NCI-H128 (cell line): Measurements from ENCODE around the gene CAPN7.

Source experiments
- DNase-seq: peaks from one replicate; lab custom pipeline; 2025; ENCODE audit not compliant: unreplicated experiment; lab: John Stamatoyannopoulos, UW

The CAPN7 gene

DNA sequence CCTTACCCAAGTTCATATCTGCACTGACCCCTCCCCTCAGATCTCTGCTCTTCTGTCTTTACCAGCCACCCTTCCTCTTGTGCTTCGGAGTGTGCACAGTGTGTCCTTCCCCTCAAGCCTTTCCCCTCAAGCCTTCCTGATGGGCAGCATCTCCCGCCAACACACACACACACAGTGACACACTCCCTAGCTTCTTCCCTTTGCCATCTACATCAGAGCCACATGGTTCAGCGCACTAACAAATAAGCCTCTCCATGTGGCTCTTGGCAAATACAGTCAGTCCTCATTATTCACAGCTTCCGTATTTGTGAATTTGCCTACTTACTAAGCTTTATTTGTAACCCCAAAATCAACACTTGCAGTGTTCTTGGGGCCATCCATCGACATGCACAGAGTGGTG lies 88.9 kb downstream of the CAPN7 start:
- no peak for DNase-seq

DNA sequence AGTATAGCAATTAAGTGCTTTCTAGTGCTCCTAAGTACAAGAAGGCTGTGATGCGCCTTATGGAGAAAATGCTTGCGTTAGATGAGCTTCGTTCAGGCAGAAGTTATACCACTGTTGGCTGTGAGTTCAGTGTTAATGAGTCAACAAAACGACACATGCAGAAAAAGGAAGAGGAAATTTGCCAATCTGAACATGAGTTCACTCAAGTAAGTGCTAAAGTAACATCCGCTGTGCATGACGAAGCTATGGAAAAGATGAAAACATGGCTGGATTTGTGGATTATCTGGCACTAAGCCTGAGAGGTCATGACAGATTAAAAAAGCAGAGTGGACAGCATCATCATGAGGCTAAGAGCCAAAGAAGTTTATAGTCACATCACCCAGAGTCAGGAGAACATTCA lies 89.5 kb downstream of the CAPN7 start:
- DNase-seq: no peak

DNA sequence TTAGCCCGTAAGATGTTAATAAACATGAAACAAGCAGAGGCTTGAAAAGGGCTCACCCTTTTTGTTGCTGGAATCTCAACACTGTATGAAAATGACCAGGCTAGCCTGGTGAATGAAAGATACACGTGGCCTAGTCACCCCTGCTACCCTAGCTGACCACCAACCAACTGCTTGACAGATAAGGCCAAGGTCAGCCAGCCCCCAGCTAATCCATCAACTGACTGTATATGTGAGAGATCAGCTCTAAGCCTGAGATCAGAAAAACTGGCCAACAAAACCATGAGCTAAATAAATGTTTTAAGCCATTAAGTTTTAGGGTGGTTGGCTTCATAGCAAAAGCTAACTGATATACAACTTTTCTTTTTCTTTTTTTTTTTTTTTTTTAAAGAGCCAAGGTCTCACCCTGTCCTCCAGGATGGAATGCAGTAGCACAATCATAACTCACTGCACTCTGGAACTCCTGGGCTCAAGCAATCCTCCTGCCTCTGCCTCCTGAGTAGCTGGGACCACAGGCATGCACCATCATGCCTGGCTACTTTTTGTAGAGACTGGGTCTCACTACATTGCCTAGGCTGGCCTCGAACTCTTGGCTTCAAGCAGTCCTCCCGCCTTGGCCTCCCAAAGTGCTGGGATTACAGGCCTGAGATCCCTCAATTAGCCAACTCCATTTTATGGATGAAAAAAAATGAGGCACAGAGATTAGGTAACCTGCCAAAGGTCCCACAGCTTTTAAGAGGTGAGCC lies 91.7 kb downstream of the CAPN7 start:
- no peak for DNase-seq

DNA sequence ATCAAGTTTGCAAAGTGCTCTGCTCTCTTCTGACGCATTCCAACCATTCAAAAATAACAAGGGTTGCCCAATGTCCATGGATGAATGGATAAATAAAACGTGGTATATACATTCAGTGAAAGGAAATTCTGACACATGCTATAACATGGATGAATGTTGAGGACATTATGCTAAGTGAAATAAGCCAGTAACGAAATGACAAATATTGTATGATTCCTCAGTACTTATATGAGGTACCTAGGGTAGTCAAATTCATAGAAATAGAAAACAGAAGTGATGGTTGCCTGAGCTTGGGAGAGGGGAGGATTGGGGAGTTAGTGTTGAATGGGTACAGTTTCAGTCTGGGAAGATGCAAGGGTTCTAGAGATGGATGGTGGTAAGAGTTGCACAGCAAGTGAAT lies 92.5 kb downstream of the CAPN7 start:
- DNase-seq: no peak

DNA sequence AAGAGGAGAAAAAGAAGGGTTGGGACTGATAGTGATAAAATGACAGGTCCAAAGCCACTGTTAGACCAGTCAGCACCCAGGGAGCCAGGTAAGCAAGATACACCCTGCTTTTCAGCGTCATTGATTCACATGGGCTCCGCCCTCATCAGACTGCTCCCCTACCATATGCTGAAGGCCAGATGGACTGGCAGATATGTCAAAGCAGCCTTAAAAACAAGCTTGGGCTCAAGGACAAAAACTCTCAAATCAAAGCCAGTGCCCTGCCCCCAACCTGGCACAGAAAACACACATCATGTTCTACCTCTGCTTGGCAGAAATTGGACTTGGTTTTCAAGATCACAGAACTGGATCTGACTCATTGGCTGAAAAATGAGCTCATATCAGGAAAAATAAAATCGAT lies 93.0 kb downstream of the CAPN7 start:
- DNase-seq: no peak

DNA sequence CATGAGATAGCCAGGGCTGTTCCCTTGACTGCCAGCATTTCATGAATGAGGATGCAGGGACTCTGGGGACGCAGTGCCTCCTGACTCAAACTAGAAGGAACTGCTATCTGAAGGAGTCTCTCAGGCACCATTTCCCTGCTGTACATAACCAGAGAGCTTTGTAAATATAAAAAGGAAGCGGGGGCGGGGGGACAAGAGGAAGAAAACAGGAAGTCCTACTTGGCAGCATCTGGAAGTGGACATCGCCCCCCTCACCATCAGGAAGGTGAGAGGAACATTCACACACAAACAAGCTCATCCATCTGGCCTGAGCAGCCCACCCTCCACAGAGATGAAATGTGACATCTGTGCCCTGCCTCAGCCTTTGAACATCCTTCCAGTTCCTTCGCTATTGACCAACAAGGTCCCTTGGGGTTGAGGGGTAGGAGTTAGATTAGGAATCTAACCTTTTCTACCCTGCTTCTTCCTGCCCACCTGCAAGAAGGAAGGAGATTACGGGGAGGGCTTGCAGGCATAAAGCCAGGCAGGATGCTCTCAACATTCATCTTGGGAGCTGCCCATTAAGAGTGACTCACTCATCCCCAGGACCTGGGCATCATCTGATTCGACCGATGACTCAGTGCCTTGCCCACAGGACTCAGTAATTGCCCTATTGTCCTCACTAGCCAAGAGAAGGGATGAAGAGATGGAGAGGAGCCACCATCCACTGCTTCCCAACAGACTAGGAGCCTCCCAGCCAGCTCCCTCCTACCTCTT lies 94.5 kb downstream of the CAPN7 start:
- DNase-seq: no peak

DNA sequence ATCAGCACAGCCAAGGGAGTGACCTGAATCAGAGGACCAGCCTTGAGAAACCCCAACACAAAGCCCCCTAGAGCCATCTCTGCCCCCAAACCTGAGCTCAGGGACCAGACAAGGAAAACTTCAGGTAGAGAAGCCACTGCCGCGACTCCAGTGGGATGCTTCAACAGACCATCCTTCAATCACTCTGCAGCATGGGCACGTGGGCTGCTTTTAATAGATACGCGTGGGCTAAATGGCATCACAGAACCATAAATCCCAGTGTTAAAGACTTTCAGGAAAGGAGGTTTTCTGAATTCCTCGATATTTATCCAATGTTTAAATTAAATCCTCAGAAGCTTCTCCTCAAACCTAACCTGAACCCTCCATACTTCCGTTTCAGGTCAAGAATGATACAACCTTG lies 95.7 kb downstream of the CAPN7 start:
- DNase-seq: no peak
